ENCODE data around the gene ACTR5.
A peak's percentile ranks its signal among the peaks of the same experiment; 100 is the strongest.

Gene ACTR5

DNA sequence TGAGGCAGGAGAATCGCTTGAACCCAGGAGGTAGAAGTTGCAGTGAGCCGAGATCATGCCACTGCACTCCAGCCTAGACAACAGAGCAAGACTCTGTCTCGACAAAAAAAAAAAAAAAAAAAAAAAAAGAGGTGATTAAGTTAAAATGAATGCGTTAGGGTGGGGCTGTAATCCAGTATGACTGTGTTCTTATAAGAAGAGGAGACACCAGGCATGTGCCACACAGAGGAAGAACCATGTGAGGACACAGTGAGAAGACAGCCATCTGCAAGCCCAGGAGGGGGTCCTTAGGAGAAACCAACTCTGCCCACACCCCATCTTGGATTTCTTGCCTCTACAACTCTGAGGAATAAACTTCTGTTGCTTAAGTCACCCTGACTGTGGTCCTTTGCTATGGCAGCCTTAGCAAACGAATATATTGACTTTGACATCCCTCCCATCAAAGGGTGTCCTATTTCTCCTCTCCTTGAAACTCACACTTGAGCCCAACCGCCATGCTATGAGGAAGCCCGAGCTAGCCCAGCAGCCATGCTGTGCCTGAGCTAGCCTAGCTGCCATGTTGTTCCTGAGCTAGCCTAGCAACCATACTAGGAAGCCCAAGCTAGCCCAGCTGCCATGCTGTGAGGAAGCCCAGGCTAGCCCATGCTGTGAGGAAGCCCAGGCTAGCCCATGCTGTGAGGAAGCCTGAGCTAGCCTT lies 41.4 kb downstream of the ACTR5 start:
- Histone ChIP-seq H3K79me1 (ENCODE audit: low read depth, low read length) (no peaks in the 10 kb centered on the region), H2AK5ac (ENCODE audit: low read depth, low read length) (no peak overlapping the region), H3K18ac (ENCODE audit: low read length) (no peak overlapping the region), H3K36me3 (replicated peaks in 1 of 2; ENCODE audit: control insufficient read depth in 2 of 2, insufficient read depth in 2 of 2, low read length in 2 of 2) (no peaks in the 10 kb centered on the region), H3K4me1 (ENCODE audit: control insufficient read depth in 2 of 2, insufficient read depth in 1 of 2, low read depth in 1 of 2, low read length in 2 of 2) (no peaks in the 10 kb centered on the region), H2BK5ac (ENCODE audit: low read length) (no peak overlapping the region), H3K9me3 (replicated peaks in 1 of 2; ENCODE audit: control insufficient read depth in 2 of 2, insufficient read depth in 1 of 2, low read depth in 1 of 2, low read length in 2 of 2) (peaks cover 0 to 2% of the 10 kb centered on the region in 2 donors), H3K4ac (ENCODE audit: low read length) (no peak overlapping the region), H2BK15ac (ENCODE audit: low read length) (no peak overlapping the region), H3K4me3 (ENCODE audit: low read length in 2 of 2) (no peak overlapping the region), H3K14ac (ENCODE audit: low read length) (no peak overlapping the region), H2AFZ (ENCODE audit: low read length) (no peak overlapping the region), H3K9ac (ENCODE audit: low read depth, low read length, poor library complexity) (no peak overlapping the region), H3K23ac (ENCODE audit: low read depth, low read length, poor library complexity) (no peak overlapping the region), H2BK120ac (ENCODE audit: low read depth, low read length) (no peak overlapping the region), H3K27ac (replicated peaks; ENCODE audit: low read length) (no peak overlapping the region), H4K8ac (ENCODE audit: low read depth, low read length) (no peak overlapping the region), H2BK12ac (ENCODE audit: low read length) (no peak overlapping the region), H3K4me2 (ENCODE audit: insufficient read depth, low read length, poor library complexity, severe bottlenecking) (no peak overlapping the region), H3K27me3 (ENCODE audit: control insufficient read depth in 3 of 3, insufficient read depth in 3 of 3, low read depth in 1 of 3, low read length in 3 of 3) (no peaks in the 10 kb centered on the region), H4K91ac (ENCODE audit: low read depth, low read length, poor library complexity) (no peak overlapping the region)
- DNase-seq (ENCODE audit: low spot score) = no peak
- WGBS, 2 donors (ENCODE audit: extremely low coverage in 2 of 2, insufficient read length in 2 of 2, insufficient replicate concordance in 1 of 2) = no CpG with 5 or more reads among the region's 7 CpGs

DNA sequence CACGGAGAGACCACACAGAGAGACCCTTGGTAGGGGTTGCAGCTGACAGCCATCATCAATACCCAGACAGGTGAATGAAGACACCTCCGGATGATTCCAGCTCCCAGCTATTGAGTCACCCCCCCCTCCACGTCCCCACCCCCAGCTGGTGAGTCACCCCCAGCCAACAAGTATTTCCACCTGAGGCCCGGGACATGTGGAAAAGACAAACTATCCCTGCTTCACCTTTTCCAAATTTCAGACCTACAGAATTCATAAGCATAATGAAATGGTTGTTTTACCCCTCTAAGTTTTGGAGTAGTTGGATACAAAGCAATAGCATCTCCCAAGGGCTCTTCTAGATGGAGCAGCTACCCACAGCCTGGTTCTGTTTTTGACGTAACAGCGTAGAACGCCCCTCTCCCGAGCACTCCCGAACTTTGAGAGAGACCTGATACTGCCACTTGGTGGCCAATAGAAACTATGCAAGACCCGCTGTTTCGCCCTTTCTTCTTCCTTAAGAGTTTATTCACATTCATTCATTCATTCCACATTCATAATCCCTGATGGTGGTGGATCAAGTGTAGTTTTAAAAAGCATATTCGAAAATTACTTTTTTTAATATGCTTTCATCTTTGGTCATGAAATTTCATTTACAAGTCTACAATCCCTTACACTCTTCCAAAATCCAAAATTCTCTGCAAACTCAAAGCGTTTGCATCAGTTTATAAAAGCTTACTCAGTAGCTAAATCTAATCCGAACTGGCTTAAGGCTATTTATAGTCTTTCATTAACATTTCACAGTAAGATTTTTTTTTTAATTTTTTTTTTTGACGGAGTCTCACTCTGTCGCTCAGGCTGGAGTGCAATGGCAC lies 42.2 kb downstream of the ACTR5 start:
- no peak overlapping the region for H3K27ac ChIP-seq (replicated peaks; ENCODE audit: low read length)
- H3K4ac ChIP-seq (ENCODE audit: low read length) = no peak overlapping the region
- H3K18ac ChIP-seq (ENCODE audit: low read length) = no peak overlapping the region
- no peaks in the 10 kb centered on the region for H3K36me3 ChIP-seq (replicated peaks in 1 of 2; ENCODE audit: control insufficient read depth in 2 of 2, insufficient read depth in 2 of 2, low read length in 2 of 2)
- peaks cover 0 to 2% of the 10 kb centered on the region in 2 donors for H3K9me3 ChIP-seq (replicated peaks in 1 of 2; ENCODE audit: control insufficient read depth in 2 of 2, insufficient read depth in 1 of 2, low read depth in 1 of 2, low read length in 2 of 2)
- H2AK5ac ChIP-seq (ENCODE audit: low read depth, low read length) = no peak overlapping the region
- H3K79me1 ChIP-seq (ENCODE audit: low read depth, low read length) = no peaks in the 10 kb centered on the region
- no peak overlapping the region for H3K4me3 ChIP-seq (ENCODE audit: low read length in 2 of 2)
- no peak for DNase-seq (ENCODE audit: low spot score)
- no CpG with 5 or more reads among the region's 16 CpGs for WGBS, 2 donors (ENCODE audit: extremely low coverage in 2 of 2, insufficient read length in 2 of 2, insufficient replicate concordance in 1 of 2)
- no peak overlapping the region for H3K4me2 ChIP-seq (ENCODE audit: insufficient read depth, low read length, poor library complexity, severe bottlenecking)
- H2AFZ ChIP-seq (ENCODE audit: low read length) = peak overlapping the region; percentile 49
- H3K23ac ChIP-seq (ENCODE audit: low read depth, low read length, poor library complexity) = no peak overlapping the region
- no peak overlapping the region for H2BK5ac ChIP-seq (ENCODE audit: low read length)
- no peak overlapping the region for H2BK120ac ChIP-seq (ENCODE audit: low read depth, low read length)
- no peak overlapping the region for H3K9ac ChIP-seq (ENCODE audit: low read depth, low read length, poor library complexity)
- H2BK15ac ChIP-seq (ENCODE audit: low read length) = no peak overlapping the region
- no peak overlapping the region for H4K91ac ChIP-seq (ENCODE audit: low read depth, low read length, poor library complexity)
- no peak overlapping the region for H3K14ac ChIP-seq (ENCODE audit: low read length)
- no peaks in the 10 kb centered on the region for H3K27me3 ChIP-seq (ENCODE audit: control insufficient read depth in 3 of 3, insufficient read depth in 3 of 3, low read depth in 1 of 3, low read length in 3 of 3)
- H4K8ac ChIP-seq (ENCODE audit: low read depth, low read length) = no peak overlapping the region
- H2BK12ac ChIP-seq (ENCODE audit: low read length) = no peak overlapping the region
- H3K4me1 ChIP-seq (ENCODE audit: control insufficient read depth in 2 of 2, insufficient read depth in 1 of 2, low read depth in 1 of 2, low read length in 2 of 2) = no peaks in the 10 kb centered on the region

DNA sequence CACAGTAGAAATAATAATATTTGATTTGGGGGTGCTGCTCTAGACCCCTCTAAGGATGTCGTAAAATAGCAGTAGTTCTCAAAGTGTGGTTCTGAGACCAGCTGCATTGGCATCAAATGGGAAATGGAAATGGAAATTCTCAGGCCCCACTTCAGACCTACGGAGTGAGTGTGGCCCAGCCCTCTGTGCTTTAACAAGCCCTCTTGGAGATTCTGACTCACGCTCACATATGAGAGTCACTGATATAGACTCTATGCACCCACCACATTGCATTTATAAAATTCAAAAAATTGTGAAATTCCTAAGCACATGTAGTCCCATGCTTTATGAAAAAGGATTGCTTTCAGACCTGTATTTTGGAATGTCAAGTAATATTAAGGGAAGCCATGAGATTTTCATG lies 43.0 kb downstream of the ACTR5 start:
- no peak overlapping the region for H2AFZ ChIP-seq (ENCODE audit: low read length)
- no peak overlapping the region for H2BK12ac ChIP-seq (ENCODE audit: low read length)
- no peak overlapping the region for H3K4me3 ChIP-seq (ENCODE audit: low read length in 2 of 2)
- no peak overlapping the region for H3K4me2 ChIP-seq (ENCODE audit: insufficient read depth, low read length, poor library complexity, severe bottlenecking)
- H2BK15ac ChIP-seq (ENCODE audit: low read length) = no peak overlapping the region
- no peak overlapping the region for H2BK5ac ChIP-seq (ENCODE audit: low read length)
- no peak overlapping the region for H2BK120ac ChIP-seq (ENCODE audit: low read depth, low read length)
- H3K27me3 ChIP-seq (ENCODE audit: control insufficient read depth in 3 of 3, insufficient read depth in 3 of 3, low read depth in 1 of 3, low read length in 3 of 3) = no peaks in the 10 kb centered on the region
- H3K79me1 ChIP-seq (ENCODE audit: low read depth, low read length) = no peaks in the 10 kb centered on the region
- DNase-seq (ENCODE audit: low spot score) = no peak
- no peak overlapping the region for H3K4ac ChIP-seq (ENCODE audit: low read length)
- H2AK5ac ChIP-seq (ENCODE audit: low read depth, low read length) = no peak overlapping the region
- no peak overlapping the region for H4K8ac ChIP-seq (ENCODE audit: low read depth, low read length)
- H3K36me3 ChIP-seq (replicated peaks in 1 of 2; ENCODE audit: control insufficient read depth in 2 of 2, insufficient read depth in 2 of 2, low read length in 2 of 2) = no peaks in the 10 kb centered on the region
- H3K9me3 ChIP-seq (replicated peaks in 1 of 2; ENCODE audit: control insufficient read depth in 2 of 2, insufficient read depth in 1 of 2, low read depth in 1 of 2, low read length in 2 of 2) = peaks cover 0 to 2% of the 10 kb centered on the region in 2 donors
- no peak overlapping the region for H4K91ac ChIP-seq (ENCODE audit: low read depth, low read length, poor library complexity)
- H3K14ac ChIP-seq (ENCODE audit: low read length) = no peak overlapping the region
- WGBS, 2 donors (ENCODE audit: extremely low coverage in 2 of 2, insufficient read length in 2 of 2, insufficient replicate concordance in 1 of 2) = no CpG with 5 or more reads among the region's 3 CpGs
- H3K23ac ChIP-seq (ENCODE audit: low read depth, low read length, poor library complexity) = no peak overlapping the region
- no peak overlapping the region for H3K27ac ChIP-seq (replicated peaks; ENCODE audit: low read length)
- H3K4me1 ChIP-seq (ENCODE audit: control insufficient read depth in 2 of 2, insufficient read depth in 1 of 2, low read depth in 1 of 2, low read length in 2 of 2) = no peaks in the 10 kb centered on the region
- no peak overlapping the region for H3K18ac ChIP-seq (ENCODE audit: low read length)
- H3K9ac ChIP-seq (ENCODE audit: low read depth, low read length, poor library complexity) = no peak overlapping the region

DNA sequence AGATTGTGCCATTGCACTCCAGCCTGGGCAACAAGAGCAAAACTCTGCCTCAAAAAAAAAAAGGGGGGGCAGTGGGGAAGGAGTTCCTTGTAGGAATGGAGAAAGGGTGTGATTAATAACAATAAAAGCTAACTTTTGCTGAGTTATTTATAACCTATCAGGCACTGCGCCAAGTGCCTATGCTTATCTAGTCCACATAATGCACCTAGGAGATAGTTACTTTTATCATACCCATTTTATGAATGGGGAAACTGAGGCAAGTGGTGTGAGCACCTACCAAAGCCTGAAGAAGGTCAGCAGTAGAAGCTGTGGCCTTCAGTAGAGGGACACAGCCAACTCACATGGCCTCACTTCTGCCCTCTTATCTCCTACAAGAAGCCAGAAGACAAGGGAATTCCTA lies 43.7 kb downstream of the ACTR5 start:
- H3K36me3 ChIP-seq (replicated peaks in 1 of 2; ENCODE audit: control insufficient read depth in 2 of 2, insufficient read depth in 2 of 2, low read length in 2 of 2) = no peaks in the 10 kb centered on the region
- H3K79me1 ChIP-seq (ENCODE audit: low read depth, low read length) = no peaks in the 10 kb centered on the region
- no peak overlapping the region for H3K18ac ChIP-seq (ENCODE audit: low read length)
- DNase-seq (ENCODE audit: low spot score) = no peak
- H4K91ac ChIP-seq (ENCODE audit: low read depth, low read length, poor library complexity) = no peak overlapping the region
- H3K4me2 ChIP-seq (ENCODE audit: insufficient read depth, low read length, poor library complexity, severe bottlenecking) = no peak overlapping the region
- no peak overlapping the region for H3K27ac ChIP-seq (replicated peaks; ENCODE audit: low read length)
- H3K4ac ChIP-seq (ENCODE audit: low read length) = no peak overlapping the region
- H3K9ac ChIP-seq (ENCODE audit: low read depth, low read length, poor library complexity) = no peak overlapping the region
- H2BK12ac ChIP-seq (ENCODE audit: low read length) = no peak overlapping the region
- H3K14ac ChIP-seq (ENCODE audit: low read length) = no peak overlapping the region
- H4K8ac ChIP-seq (ENCODE audit: low read depth, low read length) = no peak overlapping the region
- whole genome bisulfite sequencing, 2 donors (ENCODE audit: extremely low coverage in 2 of 2, insufficient read length in 2 of 2, insufficient replicate concordance in 1 of 2) = no CpG with 5 or more reads among the region's 1 CpG
- no peaks in the 10 kb centered on the region for H3K4me1 ChIP-seq (ENCODE audit: control insufficient read depth in 2 of 2, insufficient read depth in 1 of 2, low read depth in 1 of 2, low read length in 2 of 2)
- H2BK15ac ChIP-seq (ENCODE audit: low read length) = no peak overlapping the region
- no peak overlapping the region for H2BK120ac ChIP-seq (ENCODE audit: low read depth, low read length)
- H2BK5ac ChIP-seq (ENCODE audit: low read length) = no peak overlapping the region
- no peaks in the 10 kb centered on the region for H3K27me3 ChIP-seq (ENCODE audit: control insufficient read depth in 3 of 3, insufficient read depth in 3 of 3, low read depth in 1 of 3, low read length in 3 of 3)
- peaks cover 0 to 2% of the 10 kb centered on the region in 2 donors for H3K9me3 ChIP-seq (replicated peaks in 1 of 2; ENCODE audit: control insufficient read depth in 2 of 2, insufficient read depth in 1 of 2, low read depth in 1 of 2, low read length in 2 of 2)
- H2AFZ ChIP-seq (ENCODE audit: low read length) = no peak overlapping the region
- no peak overlapping the region for H3K4me3 ChIP-seq (ENCODE audit: low read length in 2 of 2)
- H2AK5ac ChIP-seq (ENCODE audit: low read depth, low read length) = no peak overlapping the region
- H3K23ac ChIP-seq (ENCODE audit: low read depth, low read length, poor library complexity) = no peak overlapping the region
